H1 (cell line): ENCODE data around the gene RNU6-1. TPM values are rescaled to one million over a fixed set of nuclear protein-coding genes. Genes with fewer than 3 reads are reported as not detected.

Experiments used
- BACH1 ChIP-seq: IDR thresholded peaks from 2 replicates; pipeline ENCODE4 v1.6.1; 2012; ENCODE audit warnings: low read length, improper control_type of control experiment
- CHD7 ChIP-seq: fragments of 300-600 bp; sonication (generic); IDR thresholded peaks from 2 replicates; pipeline ENCODE4 v1.7.1; 2012; ENCODE audit warnings: low read length, moderate library complexity, mild to moderate bottlenecking, inconsistent platforms; ENCODE audit not compliant: insufficient replicate concordance
- CREB1 ChIP-seq: IDR thresholded peaks from 2 replicates; pipeline ENCODE4 v1.6.1; 2012; ENCODE audit warnings: inconsistent platforms
- E2F6 ChIP-seq: IDR thresholded peaks from 2 replicates; pipeline ENCODE4 v1.6.1; 2012; ENCODE audit warnings: inconsistent platforms
- KDM4A ChIP-seq: IDR thresholded peaks from one replicate; pipeline ENCODE4 v1.7.1; 2012; ENCODE audit warnings: low read depth, mild to moderate bottlenecking, moderate library complexity, low read length, inconsistent platforms; ENCODE audit not compliant: severe bottlenecking
- MAX ChIP-seq: IDR thresholded peaks from 2 replicates; pipeline ENCODE4 v1.6.1; 2012; ENCODE audit warnings: inconsistent platforms
- SP1 ChIP-seq: IDR thresholded peaks from 2 replicates; pipeline ENCODE4 v1.6.1; 2011; ENCODE audit warnings: low read depth, low read length
- TEAD4 ChIP-seq: IDR thresholded peaks from 2 replicates; pipeline ENCODE4 v1.6.1; 2012; ENCODE audit warnings: low read depth, low read length, inconsistent platforms, mixed read lengths
- USF2 ChIP-seq: IDR thresholded peaks from 2 replicates; pipeline ENCODE4 v1.6.1; 2011; ENCODE audit warnings: low read length, improper control_type of control experiment
- polyA plus RNA-seq, 7 experiments: library from polyadenylated mRNA; depleted of rRNA in 3 of 7; stranded (reverse) in 5 of 7; unstranded in 2 of 7; fragments of >200 nt in 5 of 7; fragments of 200-250 nt in 2 of 7; gene quantifications; 1 replicate in 5 of 7; 2 replicates in 1 of 7; 4 replicates in 1 of 7; pipeline versions ENCODE4 v1.2.1 to v1.2.3, GENCODE V29; 2011 to 2013; ENCODE audit warnings: missing spikeins in 2 of 7, mixed read lengths in 2 of 7
- total RNA-seq: library from RNA; stranded (reverse); fragmentation: NEBNext Ultra II Directional; extraction: Animal tissue kit (Norgen Biotek cat#: 25700); gene quantifications from 2 replicates; pipeline ENCODE4 v1.2.1, GENCODE V29; 2021

RNU6-1 gene
- total and polyA plus RNA-seq, 2 of the 8 experiments (the other 6 are each of a cell fraction or from before 2014, with no cell fraction given): not detected

GRCh38 chr15:67884514-67885174 is 44.8 kb upstream of the RNU6-1 start (continued):
- TF ChIP-seq CHD7: no peak
- TF ChIP-seq E2F6: peak; percentile 19; the same call in 1 of the 2 replicates
- no peak for TF ChIP-seq USF2
- TF ChIP-seq KDM4A: peak; percentile 47
- TF ChIP-seq TEAD4: peak; percentile 73
- peak; percentile 72; the same call in 1 of the 2 replicates for TF ChIP-seq MAX
- no peak; the same call in 1 of the 2 replicates for TF ChIP-seq CREB1
- no peak for TF ChIP-seq BACH1
- no peak for TF ChIP-seq SP1
